GM23338 (cell line): ENCODE data around the gene ADTRP.

Experiments
- CREB1 ChIP-seq: fragments of 250-450 bp; sonication (Bioruptor Pico); IDR thresholded peaks from 2 replicates; pipeline ENCODE4 v1.5.0; 2020; ENCODE audit warnings: low read depth, mild to moderate bottlenecking, moderate library complexity
- CTCF ChIP-seq, 2 experiments: fragments of 200-600 bp in 1 of 2; sonication (generic) in 1 of 2; conservative IDR thresholded peaks; 2 replicates each; pipeline versions ENCODE4 v1.5.1 to v1.6.1; 2016 to 2017; ENCODE audit warnings: antibody characterized with exemption in 2 of 2, low read depth in 2 of 2, mild to moderate bottlenecking in 2 of 2, moderate library complexity in 1 of 2
- ETS1 ChIP-seq: IDR thresholded peaks from 2 replicates; pipeline ENCODE4 v1.6.1; 2016; ENCODE audit warnings: antibody characterized with exemption
- EZH2 ChIP-seq: fragments of 200-600 bp; sonication (generic); IDR thresholded peaks from one replicate; pipeline ENCODE4 v1.8.0; 2017; ENCODE audit warnings: antibody characterized with exemption, mild to moderate bottlenecking, low read depth; ENCODE audit not compliant: unreplicated experiment
- EZH2phosphoT487 ChIP-seq: fragments of 200-600 bp; sonication (generic); IDR thresholded peaks from one replicate; pipeline ENCODE4 v1.8.1; 2018; ENCODE audit warnings: antibody characterized with exemption; ENCODE audit not compliant: unreplicated experiment
- JUNB ChIP-seq: IDR thresholded peaks from one replicate; pipeline ENCODE4 v1.6.1; 2016; ENCODE audit warnings: antibody characterized with exemption; ENCODE audit not compliant: unreplicated experiment
- NANOG ChIP-seq: IDR thresholded peaks from 2 replicates; pipeline ENCODE4 v1.6.1; 2016; ENCODE audit warnings: antibody characterized with exemption, borderline replicate concordance
- POLR2AphosphoS5 ChIP-seq: IDR thresholded peaks from 2 replicates; pipeline ENCODE4 v1.6.1; 2016; ENCODE audit warnings: antibody characterized with exemption, low read depth
- REST ChIP-seq: IDR thresholded peaks from one replicate; pipeline ENCODE4 v1.6.1; 2018; ENCODE audit warnings: antibody characterized with exemption; ENCODE audit not compliant: unreplicated experiment
- STAT1 ChIP-seq: IDR thresholded peaks from one replicate; pipeline ENCODE4 v1.6.1; 2016; ENCODE audit warnings: antibody characterized with exemption; ENCODE audit not compliant: unreplicated experiment
- ZNF114 ChIP-seq: fragments of 250-450 bp; sonication (Bioruptor Pico); IDR thresholded peaks from 2 replicates; pipeline ENCODE4 v1.5.0; 2020; ENCODE audit warnings: mild to moderate bottlenecking, moderate library complexity
- ZNF331 ChIP-seq: fragments of 250-450 bp; sonication (Bioruptor Pico); IDR thresholded peaks from 2 replicates; pipeline ENCODE4 v1.5.0; 2020; ENCODE audit warnings: low read depth, mild to moderate bottlenecking, moderate library complexity

- TF ChIP-seq CTCF (conservative IDR thresholded peaks at IDR 0.05; ENCODE audit: low read depth in 2 of 2) (no peak), JUNB (no peak), EZH2phosphoT487 (no peak), STAT1 (no peak), ZNF331 (CRISPR knock-in tag) (no peak), EZH2 (no peak), POLR2AphosphoS5 (no peak), CREB1 (CRISPR knock-in tag) (no peak), REST (no peak), ZNF114 (no peak), ETS1 (no peak), NANOG (no peak)
Measured at GRCh38 chr6:11730641-11731040, 48.0 kb downstream of the ADTRP start.
